CD14-positive monocyte (primary cell): Measurements from ENCODE around the gene ZRANB1. TPM values are rescaled to one million over a fixed set of nuclear protein-coding genes. Genes with fewer than 3 reads are reported as not detected.
A peak's percentile ranks its signal among the peaks of the same experiment; 100 is the strongest.

ENCODE experiments used
- DNase-seq, 3 donors: peaks; one replicate each; pipeline ENCODE4 v3.0.0-alpha.2; 2011 to 2022
- H2AFZ ChIP-seq: 2 replicates; pipeline ENCODE4 v1.6.0; 2012; ENCODE audit warnings: mild to moderate bottlenecking, low read depth, low read length, inconsistent platforms; ENCODE audit not compliant: insufficient read depth, poor library complexity, severe bottlenecking
- H3K27ac ChIP-seq, 2 donors: 1 replicate in 1 of 2; 2 replicates in 1 of 2; pipeline ENCODE4 v1.5.1; 2012 to 2013; ENCODE audit warnings: low read length in 2 of 2, control low read depth in 1 of 2, inconsistent platforms in 1 of 2, low read depth in 1 of 2, mild to moderate bottlenecking in 1 of 2
- H3K27me3 ChIP-seq, 2 donors: one replicate each; pipeline versions ENCODE4 v1.6.0 to v1.6.1; 2011 to 2013; ENCODE audit warnings: low read length in 2 of 2; ENCODE audit not compliant: control insufficient read depth in 2 of 2, insufficient read depth in 2 of 2
- H3K36me3 ChIP-seq, 2 donors: replicated peaks in 1 of 2; 1 replicate in 1 of 2; 2 replicates in 1 of 2; pipeline versions ENCODE4 v1.5.1 to v1.6.1; 2012 to 2013; ENCODE audit warnings: low read length in 2 of 2, control low read depth in 1 of 2, inconsistent platforms in 1 of 2, mild to moderate bottlenecking in 1 of 2; ENCODE audit not compliant: insufficient read depth in 2 of 2, control insufficient read depth in 1 of 2
- H3K4me1 ChIP-seq, 2 donors: 1 replicate in 1 of 2; 2 replicates in 1 of 2; pipeline versions ENCODE4 v1.5.1 to v1.6.1; 2012 to 2013; ENCODE audit warnings: low read length in 2 of 2, control low read depth in 1 of 2, inconsistent platforms in 1 of 2, mild to moderate bottlenecking in 1 of 2, moderate library complexity in 1 of 2; ENCODE audit not compliant: insufficient read depth in 2 of 2, control insufficient read depth in 1 of 2
- H3K4me2 ChIP-seq: replicated peaks from 2 replicates; pipeline ENCODE3; 2012; ENCODE audit warnings: low read length, moderate library complexity, mild to moderate bottlenecking; ENCODE audit not compliant: poor library complexity, severe bottlenecking; ENCODE audit errors: extremely low read depth
- H3K4me3 ChIP-seq, 3 experiments: fragments of 200-600 bp in 1 of 3; sonication (generic) in 1 of 3; replicated peaks in 1 of 3; 1 replicate in 2 of 3; 2 replicates in 1 of 3; pipeline ENCODE4 v1.5.1; 2011 to 2013; ENCODE audit warnings: low read length in 3 of 3, mild to moderate bottlenecking in 3 of 3, control low read depth in 2 of 3, low read depth in 2 of 3, inconsistent platforms in 1 of 3, moderate library complexity in 1 of 3
- H3K79me2 ChIP-seq: 2 replicates; pipeline ENCODE4 v1.6.0; 2012; ENCODE audit warnings: mild to moderate bottlenecking, control low read depth, inconsistent platforms, low read length, moderate library complexity; ENCODE audit not compliant: insufficient read depth
- H3K9ac ChIP-seq: 2 replicates; pipeline ENCODE4 v1.6.0; 2017; ENCODE audit warnings: low read length, mild to moderate bottlenecking; ENCODE audit not compliant: insufficient read depth, poor library complexity, severe bottlenecking
- H3K9me3 ChIP-seq, 2 donors: replicated peaks in 1 of 2; 1 replicate in 1 of 2; 2 replicates in 1 of 2; pipeline versions ENCODE4 v1.5.1 to v1.6.1; 2012 to 2013; ENCODE audit warnings: low read length in 2 of 2, control low read depth in 1 of 2; ENCODE audit not compliant: control insufficient read depth in 1 of 2, insufficient read depth in 1 of 2
- H4K20me1 ChIP-seq: 2 replicates; pipeline ENCODE4 v1.6.0; 2012; ENCODE audit warnings: mild to moderate bottlenecking, low read length, control low read depth, moderate library complexity; ENCODE audit not compliant: insufficient read depth
- H3K27ac Mint-ChIP-seq, 7 donors: one replicate each; pipeline ENCODE4 v1.8.0; 2020; ENCODE audit warnings: mild to moderate bottlenecking in 7 of 7, mixed read lengths in 7 of 7, moderate library complexity in 6 of 7, inconsistent platforms in 2 of 7
- H3K27me3 Mint-ChIP-seq, 3 donors: one replicate each; pipeline ENCODE4 v1.8.0; 2021 to 2022; ENCODE audit warnings: low read depth in 3 of 3, mild to moderate bottlenecking in 3 of 3, mixed read lengths in 3 of 3, moderate library complexity in 3 of 3, inconsistent platforms in 1 of 3
- H3K36me3 Mint-ChIP-seq, 2 donors: one replicate each; pipeline ENCODE4 v1.8.0; 2020; ENCODE audit warnings: mixed read lengths in 2 of 2, inconsistent platforms in 1 of 2, mild to moderate bottlenecking in 1 of 2
- H3K4me1 Mint-ChIP-seq: one replicate; pipeline ENCODE4 v1.8.0; 2020; ENCODE audit warnings: mild to moderate bottlenecking, mixed read lengths
- H3K4me3 Mint-ChIP-seq, 2 donors: one replicate each; pipeline ENCODE4 v1.8.0; 2020; ENCODE audit warnings: mild to moderate bottlenecking in 2 of 2, mixed read lengths in 2 of 2, moderate library complexity in 1 of 2
- H3K9me3 Mint-ChIP-seq, 7 donors: one replicate each; pipeline ENCODE4 v1.8.0; 2020 to 2022; ENCODE audit warnings: mixed read lengths in 7 of 7, mild to moderate bottlenecking in 6 of 7, moderate library complexity in 6 of 7, inconsistent platforms in 2 of 7
- WGBS: methylation state at CpG from one replicate; pipeline ENCODE4 v1.1.5; 2013; ENCODE audit warnings: missing lambda C conversion rate; ENCODE audit not compliant: insufficient coverage; 5-methylcytosine and 5-hydroxymethylcytosine counted together
- intact Hi-C, 2 donors: fragments of 100-400 bp; cut with micrococcal nuclease; formaldehyde crosslinking; loops; one replicate each; pipeline versions ENCODE4 v1.15.0 to v1.15.1; 2023
- polyA plus RNA-seq, 3 donors: library from polyadenylated mRNA; depleted of rRNA in 1 of 3; unstranded in 2 of 3; stranded (reverse) in 1 of 3; fragments of 300-500 nt in 2 of 3; fragments of >200 nt in 1 of 3; fragmentation: Illumina TruSeq in 2 of 3; gene quantifications; 1 replicate in 2 of 3; 2 replicates in 1 of 3; pipeline ENCODE4 v1.2.3, GENCODE V29; 2012 to 2021
- TF ChIP-seq, protein P1 (sequence below): fragments of 200-600 bp; IDR thresholded peaks from one replicate; pipeline ENCODE4 v1.8.0; 2022; ENCODE audit warnings: antibody characterized with exemption, mild to moderate bottlenecking

Gene ZRANB1
- polyA plus RNA-seq, 3 donors = 2.7 to 5.6 (median 3.1) TPM

DNA sequence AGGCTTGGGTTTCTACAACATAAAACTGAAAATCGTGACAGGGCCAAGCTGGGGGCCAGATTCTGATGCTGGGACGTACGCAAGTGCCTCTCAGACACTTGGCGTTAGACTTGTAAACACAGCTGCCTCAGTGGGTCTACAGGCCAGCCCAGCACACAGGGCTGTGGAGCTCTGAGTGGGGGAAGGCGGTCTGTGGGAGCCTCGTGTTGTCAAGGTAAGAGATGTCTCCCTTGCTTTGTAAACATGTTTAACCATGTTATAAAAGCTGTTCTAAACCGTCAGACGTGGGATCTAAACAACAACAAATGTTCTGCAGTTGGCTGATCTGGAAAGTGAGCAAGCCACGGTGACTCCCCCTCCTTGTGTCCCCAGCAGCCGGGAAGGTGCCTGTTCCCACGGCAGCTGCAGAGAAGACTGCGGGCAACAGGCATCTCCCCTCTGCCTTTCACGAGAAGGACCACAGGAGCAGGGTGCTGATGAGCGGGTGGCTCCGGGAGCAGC lies 67.8 kb downstream of the ZRANB1 start:
- Mint-ChIP-seq H3K4me1 (no peaks in the 10 kb centered on the region), H3K27ac (peak overlapping the region in 6 of 7 donors; percentile 5 to 81 (median 71)), H3K27me3 (peaks cover 0 to 3% (median 0%) of the 10 kb centered on the region in 3 donors), H3K4me3 (no peak overlapping the region), H3K9me3 (peaks cover 0 to 2% (median 0%) of the 10 kb centered on the region in 7 donors), H3K36me3 (peaks cover 36 to 76% of the 10 kb centered on the region in 2 donors)
- no peak overlapping the region for H3K4me2 ChIP-seq
- no peak overlapping the region for H3K9ac ChIP-seq
- H4K20me1 ChIP-seq = peaks cover 100% of the 10 kb centered on the region
- no peak overlapping the region for H3K4me3 ChIP-seq
- TF ChIP-seq, protein P1, sequence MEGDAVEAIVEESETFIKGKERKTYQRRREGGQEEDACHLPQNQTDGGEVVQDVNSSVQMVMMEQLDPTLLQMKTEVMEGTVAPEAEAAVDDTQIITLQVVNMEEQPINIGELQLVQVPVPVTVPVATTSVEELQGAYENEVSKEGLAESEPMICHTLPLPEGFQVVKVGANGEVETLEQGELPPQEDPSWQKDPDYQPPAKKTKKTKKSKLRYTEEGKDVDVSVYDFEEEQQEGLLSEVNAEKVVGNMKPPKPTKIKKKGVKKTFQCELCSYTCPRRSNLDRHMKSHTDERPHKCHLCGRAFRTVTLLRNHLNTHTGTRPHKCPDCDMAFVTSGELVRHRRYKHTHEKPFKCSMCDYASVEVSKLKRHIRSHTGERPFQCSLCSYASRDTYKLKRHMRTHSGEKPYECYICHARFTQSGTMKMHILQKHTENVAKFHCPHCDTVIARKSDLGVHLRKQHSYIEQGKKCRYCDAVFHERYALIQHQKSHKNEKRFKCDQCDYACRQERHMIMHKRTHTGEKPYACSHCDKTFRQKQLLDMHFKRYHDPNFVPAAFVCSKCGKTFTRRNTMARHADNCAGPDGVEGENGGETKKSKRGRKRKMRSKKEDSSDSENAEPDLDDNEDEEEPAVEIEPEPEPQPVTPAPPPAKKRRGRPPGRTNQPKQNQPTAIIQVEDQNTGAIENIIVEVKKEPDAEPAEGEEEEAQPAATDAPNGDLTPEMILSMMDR = no peak
- H3K36me3 ChIP-seq = peaks cover 42 to 84% of the 10 kb centered on the region in 2 donors
- 100% methylated on average over 13 of the region's 15 CpGs for WGBS
- no peaks in the 10 kb centered on the region for H3K4me1 ChIP-seq
- intact Hi-C loops = no loop called here
- no peak overlapping the region for H3K27ac ChIP-seq
- H2AFZ ChIP-seq = no peak overlapping the region
- H3K79me2 ChIP-seq = peaks cover 87% of the 10 kb centered on the region
- no peaks in the 10 kb centered on the region for H3K9me3 ChIP-seq
- no peak for DNase-seq
- H3K27me3 ChIP-seq = no peaks in the 10 kb centered on the region

- peaks cover 100% of the 10 kb centered on the region for H4K20me1 ChIP-seq
- H3K27ac ChIP-seq = no peak overlapping the region
- H3K4me1 ChIP-seq = no peaks in the 10 kb centered on the region
- peaks cover 41 to 84% of the 10 kb centered on the region in 2 donors for H3K36me3 ChIP-seq
- Mint-ChIP-seq H3K27me3 (peaks cover 0 to 3% (median 0%) of the 10 kb centered on the region in 3 donors), H3K27ac (peak overlapping the region in 5 of 7 donors; percentile 0 to 43 (median 24)), H3K9me3 (peaks cover 0 to 2% (median 0%) of the 10 kb centered on the region in 7 donors), H3K4me3 (no peak overlapping the region), H3K36me3 (peaks cover 35 to 76% of the 10 kb centered on the region in 2 donors), H3K4me1 (no peaks in the 10 kb centered on the region)
- no peak overlapping the region for H3K4me2 ChIP-seq
- no peak overlapping the region for H3K9ac ChIP-seq
- TF ChIP-seq, protein P1 = no peak
- H3K4me3 ChIP-seq = no peak overlapping the region
- no peak for DNase-seq
- 100% methylated on average over 4 of the region's 5 CpGs for WGBS
- H3K9me3 ChIP-seq = no peaks in the 10 kb centered on the region
- no peaks in the 10 kb centered on the region for H3K27me3 ChIP-seq
- no peak overlapping the region for H2AFZ ChIP-seq
- peaks cover 88% of the 10 kb centered on the region for H3K79me2 ChIP-seq
- intact Hi-C loops = no loop called here
Measured at GRCh38 chr10:125010362-125010761, 68.4 kb downstream of the ZRANB1 start.
